HG02973 (cell line): ENCODE results near the gene INPP5E.

ENCODE experiments used
- ATAC-seq: cut with Tn5 transposase; IDR thresholded peaks from one replicate; pipeline ENCODE4 v1.9.1; 2021; ENCODE audit warnings: moderate library complexity; ENCODE audit not compliant: unreplicated experiment

Gene INPP5E

DNA sequence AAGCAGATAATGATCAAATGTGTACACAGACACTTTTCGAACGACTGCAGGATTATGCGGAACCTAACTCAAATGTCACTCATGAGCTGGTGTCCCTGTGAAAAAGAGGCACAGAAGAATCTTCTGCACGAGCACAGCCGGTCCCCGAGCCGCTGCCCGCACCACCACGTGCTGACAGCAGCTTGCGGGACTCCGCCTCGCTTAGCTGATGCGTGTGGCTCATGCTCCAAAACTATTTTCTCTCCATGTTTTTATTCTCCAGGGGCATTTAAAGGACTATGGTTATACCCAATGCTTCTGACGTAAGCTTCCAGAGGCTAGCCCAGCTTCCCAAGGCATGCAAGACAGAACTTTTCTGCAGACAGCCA is 33.7 kb upstream of the INPP5E start:
- no peak for ATAC-seq

DNA sequence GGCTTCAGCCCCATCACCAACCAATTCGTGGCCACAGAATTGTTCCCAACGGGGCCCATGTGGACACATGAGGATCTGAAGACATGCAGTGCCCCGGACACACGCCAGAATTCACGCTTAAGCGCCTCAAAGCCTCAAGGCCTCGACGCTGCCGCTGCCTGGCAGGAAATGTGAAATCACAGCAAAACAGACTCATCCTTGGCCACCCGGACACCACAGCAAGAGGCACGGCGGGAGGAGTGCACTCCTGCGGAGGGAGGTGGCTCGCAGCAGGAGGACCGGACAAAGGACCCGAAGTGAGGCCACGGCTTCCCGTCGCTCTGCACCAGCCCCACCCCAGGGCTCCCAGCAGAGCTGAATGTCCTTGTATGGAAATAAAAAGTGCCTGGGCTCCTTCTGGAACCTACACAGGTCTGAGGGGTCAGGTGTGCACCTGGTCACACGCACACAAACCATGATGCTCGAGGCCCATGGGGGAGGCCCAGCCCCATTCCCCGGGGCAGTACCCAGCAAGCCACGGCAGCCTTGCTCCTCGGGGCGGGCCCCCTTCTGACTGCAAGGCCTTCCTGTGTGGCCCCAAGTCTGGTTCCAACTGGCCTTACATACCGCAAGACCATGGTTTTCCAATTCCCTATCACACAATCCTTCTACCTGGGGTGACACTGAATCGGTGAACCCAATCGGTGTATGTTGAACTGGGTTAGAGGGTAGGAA is 33.2 kb upstream of the INPP5E start:
- ATAC-seq = no peak

GRCh38 chr9:136471802-136472487 is 32.3 kb upstream of the INPP5E start:
- ATAC-seq = no peak

GRCh38 chr9:136470792-136471469 is 31.3 kb upstream of the INPP5E start:
- ATAC-seq = no peak

GRCh38 chr9:136470356-136470755 is 30.7 kb upstream of the INPP5E start:
- no peak for ATAC-seq

- ATAC-seq = no peak
Measured at GRCh38 chr9:136467766-136468165, 28.1 kb upstream of the INPP5E start.

GRCh38 chr9:136466155-136466541 is 26.5 kb upstream of the INPP5E start:
- no peak for ATAC-seq

- no peak for ATAC-seq
Measured at GRCh38 chr9:136465500-136466154, 26.0 kb upstream of the INPP5E start.

GRCh38 chr9:136464241-136464640 is 24.6 kb upstream of the INPP5E start:
- ATAC-seq = no peak

- no peak for ATAC-seq
Measured at GRCh38 chr9:136463578-136463977, 23.9 kb upstream of the INPP5E start.

GRCh38 chr9:136462664-136463063 is 23.0 kb upstream of the INPP5E start:
- no peak for ATAC-seq

GRCh38 chr9:136460772-136461325 is 21.2 kb upstream of the INPP5E start:
- ATAC-seq = no peak

GRCh38 chr9:136459425-136459824 is 19.8 kb upstream of the INPP5E start:
- ATAC-seq = no peak

- no peak for ATAC-seq
Measured at GRCh38 chr9:136457326-136457725, 17.7 kb upstream of the INPP5E start.

GRCh38 chr9:136456258-136456657 is 16.6 kb upstream of the INPP5E start:
- ATAC-seq = no peak

DNA sequence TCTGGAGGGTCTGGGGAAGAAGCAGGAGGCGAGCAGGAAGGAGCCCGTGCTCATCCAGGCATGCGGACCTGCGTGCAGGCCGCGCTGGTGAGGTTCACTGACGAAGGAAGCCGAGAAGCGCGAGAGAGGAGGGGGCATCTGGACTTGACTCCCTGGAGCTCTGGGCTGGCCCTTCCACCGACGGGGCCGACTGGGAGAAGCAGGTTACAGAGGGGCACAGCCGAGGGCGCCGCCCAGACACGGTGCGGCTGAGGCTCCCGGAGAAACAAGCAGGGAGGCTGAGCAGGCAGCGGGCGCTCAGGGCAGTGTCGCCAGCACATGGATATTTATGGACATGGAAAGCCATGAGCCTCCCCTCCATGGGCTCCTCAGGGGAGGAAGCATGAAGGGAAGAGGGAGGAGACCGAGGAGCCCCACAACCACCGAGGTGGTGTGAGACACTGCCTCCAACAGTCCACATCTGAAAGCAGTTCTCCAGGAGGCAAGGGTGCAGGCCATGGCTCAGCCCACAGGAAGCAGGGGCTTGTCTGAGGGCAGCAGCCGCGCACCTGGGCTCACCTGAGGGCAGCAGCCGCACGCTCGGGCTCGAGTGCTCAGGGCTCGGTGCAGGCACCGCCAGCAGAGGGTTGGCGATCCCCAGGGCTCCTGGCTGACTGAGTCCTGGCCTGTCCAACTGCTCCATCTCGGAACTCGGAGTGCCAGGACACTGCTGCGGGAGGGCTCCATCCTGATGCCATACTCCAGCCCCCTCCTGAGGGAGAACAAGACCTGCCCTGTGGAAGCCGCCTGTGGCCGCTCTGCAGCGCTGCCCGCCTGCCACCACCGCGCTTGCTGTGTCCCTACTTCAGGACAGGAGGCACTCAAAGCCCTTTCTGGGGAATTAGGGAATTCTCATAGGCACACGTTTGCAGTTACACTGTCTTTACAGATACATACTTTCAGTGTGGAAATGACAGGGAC is 15.7 kb upstream of the INPP5E start:
- no peak for ATAC-seq

DNA sequence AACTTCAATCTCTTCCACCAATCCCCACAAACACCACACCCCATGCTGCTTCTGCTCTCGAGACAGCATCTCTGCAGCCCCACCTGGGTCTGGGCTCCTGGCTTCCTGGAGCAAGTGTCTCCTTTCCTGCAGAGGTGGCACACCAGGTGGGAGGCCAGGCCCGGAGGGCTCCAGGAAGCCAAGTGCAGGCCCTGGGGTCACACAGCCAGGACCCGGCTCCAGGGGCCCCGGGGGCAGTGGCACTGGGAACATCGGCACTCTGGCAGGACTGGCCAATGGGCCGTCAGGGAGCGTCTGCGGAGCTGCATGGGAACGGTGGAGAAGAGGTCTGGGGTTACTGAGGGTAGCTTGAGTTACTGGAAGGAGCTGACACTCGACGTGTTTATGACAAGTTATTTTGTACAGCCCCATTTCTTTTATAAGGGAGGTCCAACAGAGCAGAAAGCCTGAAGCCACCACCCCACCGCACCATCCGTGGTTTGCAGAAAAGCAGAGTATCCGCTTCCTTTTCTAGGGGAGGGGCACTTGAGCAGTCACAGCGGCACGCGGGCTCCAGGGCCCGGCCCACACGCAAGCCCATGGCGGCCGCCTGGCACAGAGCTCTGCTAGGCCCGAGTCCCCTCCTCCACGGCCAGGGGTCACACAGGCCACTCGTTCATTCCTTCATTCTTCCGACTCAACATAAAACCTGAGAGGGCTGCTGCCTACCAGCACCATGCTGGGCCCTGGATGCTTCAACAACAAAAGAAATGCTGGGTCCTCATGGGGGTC is 14.6 kb upstream of the INPP5E start:
- ATAC-seq = no peak

- no peak for ATAC-seq
Measured at GRCh38 chr9:136453326-136453725, 13.7 kb upstream of the INPP5E start.

GRCh38 chr9:136451221-136451877 is 11.7 kb upstream of the INPP5E start:
- ATAC-seq = no peak
